ENCODE measurements around the gene SLC6A11. TPM values are rescaled to one million over a fixed set of nuclear protein-coding genes. Genes with fewer than 3 reads are reported as not detected.

The SLC6A11 gene
- total and polyA plus RNA-seq, 2 of the 8 experiments (the other 6 are each of a cell fraction or from before 2014, with no cell fraction given): 0.78 to 1.5 TPM

GRCh38 chr3:10790713-10791112 is 25.3 kb upstream of the SLC6A11 start:
- H3K23me2 ChIP-seq (ENCODE audit: low read depth, low read length): no peaks in the 10 kb centered on the region
- H3K36me3 ChIP-seq (ENCODE audit: control insufficient read depth in 2 of 4, insufficient read depth in 4 of 4, low read length in 3 of 4): no peaks in the 10 kb centered on the region
- H2BK120ac ChIP-seq (replicated peaks; ENCODE audit: low read depth, low read length): no peak overlapping the region
- H4K20me1 ChIP-seq (replicated peaks in 1 of 2; ENCODE audit: control insufficient read depth in 1 of 2, insufficient read depth in 2 of 2, low read length in 2 of 2): no peaks in the 10 kb centered on the region
- H3K23ac ChIP-seq (ENCODE audit: insufficient read length): no peak overlapping the region
- no peak overlapping the region for H4K5ac ChIP-seq (ENCODE audit: insufficient read length, low read depth, low read length)
- no peak overlapping the region for H2BK5ac ChIP-seq (ENCODE audit: low read depth, low read length)
- POLR2A ChIA-PET (ENCODE audit: partially characterized antibody): no interaction called here
- TF ChIP-seq CTBP2 (IDR thresholded peaks at IDR 0.05; ENCODE audit: borderline replicate concordance, insufficient read depth, insufficient read length, low read length) (no peak), BRCA1 (IDR thresholded peaks at IDR 0.05; ENCODE audit: low read depth, low read length) (no peak), PHF8 (conservative IDR thresholded peaks at IDR 0.05; ENCODE audit: low read depth, low read length) (no peak), RBBP5 (IDR thresholded peaks at IDR 0.05; ENCODE audit: borderline replicate concordance, low read depth, low read length) (no peak), ATF3 (IDR thresholded peaks at IDR 0.05; ENCODE audit: insufficient read depth, low read depth, low read length) (no peak), KDM5A (IDR thresholded peaks at IDR 0.05; ENCODE audit: low read length) (no peak), GTF2F1 (IDR thresholded peaks at IDR 0.05; ENCODE audit: borderline replicate concordance, low read depth, low read length) (no peak), CTCF (IDR thresholded peaks at IDR 0.05; ENCODE audit: control extremely low read depth in 1 of 3, insufficient read depth in 1 of 3, low read depth in 1 of 3, low read length in 3 of 3) (no peak)
- no peak overlapping the region for H2AFZ ChIP-seq (ENCODE audit: low read length)
- no peaks in the 10 kb centered on the region for H3K9me3 ChIP-seq (ENCODE audit: insufficient read depth in 2 of 2, low read depth in 1 of 2, low read length in 1 of 2)
- H3K18ac ChIP-seq (ENCODE audit: extremely low read depth, low read length): no peak overlapping the region
- 89% methylated on average over 1 of the region's 1 CpG; no CpG with 5 or more reads in 1 of the 2 experiments for WGBS, 2 experiments (ENCODE audit: extremely low coverage in 1 of 2, insufficient coverage in 1 of 2, insufficient read length in 1 of 2, insufficient replicate concordance in 2 of 2, low coverage in 1 of 2, low lambda C conversion rate in 2 of 2, missing lambda C conversion rate in 1 of 2)
- H3K9ac ChIP-seq (replicated peaks in 1 of 4; ENCODE audit: extremely low read depth in 1 of 4, low read depth in 3 of 4, low read length in 3 of 4): no peak overlapping the region
- no peak overlapping the region for H4K91ac ChIP-seq (replicated peaks; ENCODE audit: insufficient read length, low read length)
- no peak overlapping the region for H2BK20ac ChIP-seq (ENCODE audit: low read length)
- H3K56ac ChIP-seq (replicated peaks; ENCODE audit: insufficient read length, low read depth, low read length): no peak overlapping the region
- H2BK12ac ChIP-seq (ENCODE audit: low read depth, low read length): no peak overlapping the region
- no peak overlapping the region for H3K4me3 ChIP-seq (ENCODE audit: extremely low read depth in 1 of 4, insufficient read depth in 2 of 4, low read depth in 3 of 4, low read length in 4 of 4)
- CTCF ChIA-PET (ENCODE audit: partially characterized antibody): interaction anchor here (1.7 kb wide), 1 partner anchor 18 kb away, joined by 8 read pairs; no protein-coding TSS in a partner anchor
- H4K8ac ChIP-seq (ENCODE audit: extremely low read depth, insufficient read depth, low read length): no peak overlapping the region
- DNase-seq (ENCODE audit: low read depth in 1 of 2, low spot score in 2 of 2): no peak
- no peaks in the 10 kb centered on the region for H3K4me1 ChIP-seq (replicated peaks in 1 of 4; ENCODE audit: control insufficient read depth in 3 of 4, insufficient read depth in 4 of 4, low read length in 3 of 4)
- no peak for FAIRE-seq
- H2BK15ac ChIP-seq (ENCODE audit: low read length): no peak overlapping the region
- no peaks in the 10 kb centered on the region for H3K79me2 ChIP-seq (ENCODE audit: control insufficient read depth in 1 of 2, insufficient read depth in 2 of 2, low read length in 2 of 2)
- no peak overlapping the region for H3K27ac ChIP-seq (ENCODE audit: low read depth, low read length)
- H3K27me3 ChIP-seq (replicated peaks in 1 of 4; ENCODE audit: control insufficient read depth in 3 of 4, extremely low read depth in 1 of 4, insufficient read depth in 3 of 4, low read length in 3 of 4): peaks cover 1 to 4% (median 2%) of the 10 kb centered on the region in 4 experiments; a peak in 2 of 7 replicates
- no peak overlapping the region for H3K4me2 ChIP-seq (ENCODE audit: insufficient read depth in 1 of 2, low read depth in 2 of 2, low read length in 2 of 2)
- no peak overlapping the region for H3K4ac ChIP-seq (replicated peaks; ENCODE audit: insufficient read length, low read depth, low read length)
- H2AK5ac ChIP-seq (ENCODE audit: low read depth, low read length): no peak overlapping the region
- no peak overlapping the region for H3K14ac ChIP-seq (ENCODE audit: insufficient read length)
- H3K79me1 ChIP-seq (ENCODE audit: low read depth, low read length): no peaks in the 10 kb centered on the region

Measured in H1 (cell line).